Inferior parietal cortex (tissue), 1 donor: Measurements from ENCODE around the gene ANKRD60.

Experiments
- DNase-seq: peaks from one replicate; pipeline ENCODE4 v3.0.0-alpha.2; 2016; ENCODE audit errors: extremely low spot score

The ANKRD60 gene

GRCh38 chr20:58244517-58245030, 16.1 kb upstream of the ANKRD60 start:
- no peak for DNase-seq

- no peak for DNase-seq
Observed at GRCh38 chr20:58243653-58244410, 15.4 kb upstream of the ANKRD60 start.

GRCh38 chr20:58242824-58243223, 14.4 kb upstream of the ANKRD60 start:
- no peak for DNase-seq

- no peak for DNase-seq
Observed at GRCh38 chr20:58241766-58242465, 13.5 kb upstream of the ANKRD60 start.

- no peak for DNase-seq
Observed at GRCh38 chr20:58240471-58240870, 12.0 kb upstream of the ANKRD60 start.

- no peak for DNase-seq
Observed at GRCh38 chr20:58239216-58239615, 10.8 kb upstream of the ANKRD60 start.

- DNase-seq = no peak
Observed at GRCh38 chr20:58238490-58238889, 10.0 kb upstream of the ANKRD60 start.

GRCh38 chr20:58237318-58238132, 9.1 kb upstream of the ANKRD60 start:
- DNase-seq = no peak

GRCh38 chr20:58236612-58237317, 8.3 kb upstream of the ANKRD60 start:
- DNase-seq = peak; percentile 87

- DNase-seq = no peak
Observed at GRCh38 chr20:58235010-58235409, 6.6 kb upstream of the ANKRD60 start.

GRCh38 chr20:58233881-58234528, 5.6 kb upstream of the ANKRD60 start:
- no peak for DNase-seq

- no peak for DNase-seq
Observed at GRCh38 chr20:58233393-58233792, 4.9 kb upstream of the ANKRD60 start.

GRCh38 chr20:58231683-58232082, 3.2 kb upstream of the ANKRD60 start:
- DNase-seq = no peak

GRCh38 chr20:58229198-58229798, 845 bp upstream of the ANKRD60 start:
- no peak for DNase-seq

- DNase-seq = no peak
Observed at GRCh38 chr20:58228103-58228483, 360 bp downstream of the ANKRD60 start.

GRCh38 chr20:58227391-58228102, 906 bp downstream of the ANKRD60 start:
- DNase-seq = no peak

- DNase-seq = no peak
Observed at GRCh38 chr20:58225452-58226200, 2.8 kb downstream of the ANKRD60 start.

- no peak for DNase-seq
Observed at GRCh38 chr20:58224974-58225373, 3.5 kb downstream of the ANKRD60 start.

- DNase-seq = no peak
Observed at GRCh38 chr20:58224097-58224496, 4.4 kb downstream of the ANKRD60 start.
